HG03045 (cell line): ENCODE data around the gene CFAP99.
A peak's percentile ranks its signal among the peaks of the same experiment; 100 is the strongest.
"Not testable (repeated sequence)": the region's sequence is repeated elsewhere in the genome, so short reads cannot be mapped to it uniquely, and the experiment has no call there.

ENCODE experiments used
- ATAC-seq: cut with Tn5 transposase; IDR thresholded peaks from one replicate; pipeline ENCODE4 v1.9.1; 2021; ENCODE audit warnings: mild to moderate bottlenecking, moderate library complexity; ENCODE audit not compliant: unreplicated experiment

Gene CFAP99

DNA sequence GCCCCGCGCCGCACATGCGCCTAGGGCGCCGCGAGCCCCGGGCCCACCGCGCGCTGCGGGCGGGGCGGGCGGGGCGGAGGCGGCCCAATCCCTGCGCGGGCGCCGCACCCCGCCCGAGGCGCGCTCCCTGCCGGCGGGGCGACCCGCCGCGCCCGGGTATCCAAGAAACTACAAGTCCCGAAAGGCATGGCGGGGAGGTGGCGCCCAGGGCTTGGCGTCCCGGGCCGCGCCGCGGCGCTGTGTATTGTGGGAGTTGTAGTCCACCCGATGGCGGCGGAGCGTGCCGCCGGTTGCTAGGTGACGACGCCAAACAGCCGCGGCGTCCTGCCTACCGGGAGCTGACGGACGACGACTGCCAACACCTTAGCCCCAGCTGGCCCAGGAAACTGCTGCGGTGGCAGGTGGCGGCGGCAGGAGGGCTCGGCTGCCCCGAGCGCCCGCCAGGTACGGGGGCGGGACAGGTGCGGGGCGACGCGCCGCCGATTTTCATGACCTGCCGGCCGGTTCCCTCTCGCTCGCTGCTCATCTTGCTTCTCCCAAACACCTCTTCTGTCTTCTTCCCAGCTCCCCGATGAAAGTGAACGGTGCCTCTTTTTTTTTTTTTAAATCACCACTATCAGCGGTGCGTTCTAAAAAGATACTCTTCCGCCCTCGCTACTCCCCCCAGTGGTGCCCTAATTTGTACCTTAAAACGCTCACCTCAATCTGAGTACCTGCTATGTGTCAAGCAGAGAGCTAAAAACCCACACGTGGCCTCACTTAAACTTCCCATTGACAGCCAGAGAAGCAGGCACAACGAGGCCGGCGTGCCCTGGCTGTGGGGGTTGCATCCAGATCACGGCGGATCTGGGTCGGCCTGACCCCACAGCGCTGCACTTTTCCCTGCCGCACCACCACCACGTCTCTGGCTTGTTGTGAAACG lies at the start of gene CFAP99:
TSS of gene CFAP99 (plus strand) at position 306 of the 922 bp plus-strand sequence.
- ATAC-seq, result peak; percentile 88

DNA sequence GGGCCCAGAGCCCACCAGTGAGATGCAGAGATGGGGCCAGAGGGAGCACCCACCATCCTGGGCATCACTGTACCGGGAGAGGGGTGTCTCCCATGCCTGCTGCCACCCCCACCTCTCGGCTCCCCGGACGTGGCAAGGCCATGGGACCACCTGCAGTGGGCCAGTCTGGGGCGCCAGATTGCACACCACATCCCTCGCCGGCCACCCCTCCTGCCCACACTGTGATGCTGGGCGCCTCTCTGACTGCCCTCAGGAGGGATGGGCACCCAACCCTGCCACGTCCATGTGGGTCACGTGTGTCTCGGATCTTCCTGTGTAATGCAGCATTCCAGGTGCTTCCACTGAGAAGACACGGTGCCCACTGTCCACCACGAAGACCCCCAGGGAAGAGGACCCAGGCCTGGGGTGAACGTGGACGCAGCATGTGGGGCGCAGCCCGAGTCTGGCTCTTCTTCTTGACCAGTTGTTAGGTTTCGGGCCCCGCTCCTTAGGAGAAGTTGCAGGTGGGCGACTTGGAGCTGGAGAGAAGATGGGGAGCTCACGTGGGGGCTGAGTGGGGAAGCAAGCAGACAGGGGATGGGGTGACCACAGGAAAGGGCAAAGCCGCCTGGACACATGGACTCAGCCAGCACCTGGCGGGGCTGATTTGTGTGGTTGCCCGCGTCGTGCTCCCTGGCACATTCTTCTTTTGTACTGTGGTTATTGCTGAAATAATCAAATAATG lies 48.0 kb upstream of the CFAP99 start:
- no peak for ATAC-seq

GRCh38 chr4:2371765-2372487 lies 46.8 kb upstream of the CFAP99 start:
- no peak for ATAC-seq

DNA sequence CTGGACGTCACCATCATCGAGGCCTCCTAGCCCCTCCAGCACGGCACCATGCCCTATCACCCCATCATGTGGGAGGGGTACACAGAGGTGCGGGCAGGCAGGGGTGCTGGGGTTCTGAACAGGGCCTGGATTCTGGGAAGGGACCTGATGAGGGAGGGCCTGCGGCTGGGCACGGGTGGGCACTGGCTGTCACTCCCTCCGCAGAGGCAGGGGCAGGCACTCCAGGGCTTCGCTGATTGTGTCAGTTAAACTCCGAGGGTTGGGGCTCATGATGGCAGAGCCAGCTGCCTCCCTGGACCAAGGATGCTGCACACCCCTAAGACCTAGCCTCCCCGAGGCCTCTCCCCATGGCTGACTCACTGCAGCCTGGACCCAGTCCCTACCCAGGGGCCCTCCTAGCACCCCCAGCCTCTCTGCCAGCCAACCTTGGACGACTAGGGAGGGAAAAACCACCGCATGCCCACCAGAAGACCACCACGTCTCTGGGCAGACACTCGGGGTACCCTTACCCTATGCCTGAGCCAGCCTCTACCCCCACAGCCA lies 46.2 kb upstream of the CFAP99 start:
- ATAC-seq, result no peak

- ATAC-seq, result no peak
These were observed 45.2 kb upstream of the CFAP99 start for GRCh38 chr4:2373532-2373931.

DNA sequence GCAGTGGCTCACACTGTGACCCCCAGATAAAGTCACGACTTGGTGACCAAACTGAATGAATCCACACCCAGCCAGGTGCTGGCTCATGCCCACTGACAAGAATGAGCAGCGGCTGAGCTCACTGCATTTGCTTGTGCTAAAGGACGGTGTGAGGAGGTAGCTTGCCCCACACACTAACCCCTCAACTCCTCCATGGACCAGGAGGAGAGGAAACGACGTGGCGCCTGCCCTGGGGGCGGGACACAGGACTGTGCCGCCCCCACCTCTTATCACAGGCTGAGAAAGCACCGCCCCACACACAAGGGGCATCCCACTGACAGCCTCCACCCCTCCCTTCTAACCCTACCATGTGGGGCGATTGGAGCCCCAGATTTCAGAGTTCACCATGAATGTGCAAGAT lies 43.3 kb upstream of the CFAP99 start:
- no peak for ATAC-seq

GRCh38 chr4:2377241-2377640 lies 41.5 kb upstream of the CFAP99 start:
- ATAC-seq, result no peak

- no peak for ATAC-seq
These were observed 40.4 kb upstream of the CFAP99 start for GRCh38 chr4:2378401-2378800.

GRCh38 chr4:2378898-2379297 lies 39.9 kb upstream of the CFAP99 start:
- no peak for ATAC-seq

DNA sequence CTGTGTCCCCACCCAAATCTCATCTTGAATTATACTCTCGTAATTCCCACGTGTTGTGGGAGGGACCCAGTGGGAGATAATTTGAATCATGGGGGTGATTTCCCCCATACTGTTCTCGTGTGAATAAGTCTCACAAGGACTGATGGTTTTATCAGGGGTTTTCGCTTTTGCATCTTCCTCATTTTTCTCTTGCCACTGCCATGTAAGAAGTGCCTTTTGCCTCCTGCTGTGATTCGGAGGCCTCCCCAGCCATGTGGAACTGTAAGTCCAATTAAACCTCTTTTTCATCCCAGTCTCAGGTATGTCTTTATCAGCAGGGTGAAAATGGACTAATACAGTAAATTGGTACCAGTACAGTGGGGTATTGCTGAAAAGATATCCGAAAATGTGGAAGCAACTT lies 38.2 kb upstream of the CFAP99 start:
- not testable (repeated sequence) for ATAC-seq

DNA sequence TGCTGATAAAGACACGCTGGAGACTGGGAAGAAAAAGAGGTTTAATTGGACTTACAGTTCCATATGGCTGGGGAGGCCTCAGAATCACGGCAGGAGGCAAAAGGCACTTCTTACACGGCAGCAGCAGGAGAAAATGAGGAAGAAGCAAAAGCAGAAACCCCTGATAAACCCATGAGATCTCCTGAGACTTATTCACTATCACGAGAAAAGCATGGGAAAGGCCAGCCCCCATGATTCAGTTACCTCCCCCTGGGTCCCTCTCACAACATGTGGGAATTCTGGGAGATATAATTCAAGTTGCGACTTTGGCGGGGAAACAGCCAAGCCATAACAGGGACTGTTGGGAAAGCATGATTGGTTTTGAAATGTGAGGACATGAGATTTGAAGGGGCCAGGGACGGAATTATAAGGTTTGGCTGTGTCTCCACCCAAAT lies 36.0 kb upstream of the CFAP99 start:
- not testable (repeated sequence) for ATAC-seq

DNA sequence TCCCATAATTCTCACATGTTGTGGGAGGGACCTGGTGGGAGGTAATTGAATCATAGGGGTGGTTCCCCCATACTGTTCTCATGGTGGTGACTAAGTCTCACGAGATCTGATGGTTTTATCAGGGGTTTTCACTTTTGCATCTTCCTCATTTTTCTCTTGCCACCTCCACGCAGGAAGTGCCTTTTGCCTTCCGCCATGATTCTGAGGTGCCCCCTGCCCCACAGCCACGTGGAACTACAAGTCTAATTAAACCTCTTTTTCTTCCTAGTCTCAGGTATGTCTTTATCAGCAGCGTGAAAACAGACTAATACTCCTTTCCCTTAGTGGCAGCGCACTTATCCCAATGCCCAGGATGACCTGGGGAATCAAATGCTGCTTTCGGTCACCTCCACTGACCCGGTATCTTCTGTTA lies 35.5 kb upstream of the CFAP99 start:
- not testable (repeated sequence) for ATAC-seq

DNA sequence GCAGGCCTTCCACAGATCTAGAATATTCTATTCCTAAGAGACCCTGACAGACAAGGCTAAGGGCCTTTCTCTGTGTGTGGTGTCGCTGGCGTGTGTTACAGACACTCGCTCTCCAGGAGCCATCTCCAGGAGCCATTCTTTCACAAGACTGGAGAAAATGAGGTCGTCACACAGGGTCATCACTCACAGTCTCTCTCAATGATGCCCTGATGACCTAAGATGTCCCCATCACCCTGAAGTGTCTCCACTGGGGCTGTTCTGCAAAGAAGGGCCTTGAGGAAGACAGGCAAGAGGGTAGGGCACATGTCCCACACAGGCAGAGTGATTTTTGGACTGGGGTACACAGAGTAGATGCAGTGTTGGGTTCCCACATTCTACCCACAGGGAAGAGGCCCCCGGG lies 35.0 kb upstream of the CFAP99 start:
- no peak for ATAC-seq

GRCh38 chr4:2384245-2384644 lies 34.5 kb upstream of the CFAP99 start:
- ATAC-seq, result no peak

- no peak for ATAC-seq
These were observed 33.2 kb upstream of the CFAP99 start for GRCh38 chr4:2385516-2385915.

GRCh38 chr4:2386717-2387116 lies 32.0 kb upstream of the CFAP99 start:
- no peak for ATAC-seq

DNA sequence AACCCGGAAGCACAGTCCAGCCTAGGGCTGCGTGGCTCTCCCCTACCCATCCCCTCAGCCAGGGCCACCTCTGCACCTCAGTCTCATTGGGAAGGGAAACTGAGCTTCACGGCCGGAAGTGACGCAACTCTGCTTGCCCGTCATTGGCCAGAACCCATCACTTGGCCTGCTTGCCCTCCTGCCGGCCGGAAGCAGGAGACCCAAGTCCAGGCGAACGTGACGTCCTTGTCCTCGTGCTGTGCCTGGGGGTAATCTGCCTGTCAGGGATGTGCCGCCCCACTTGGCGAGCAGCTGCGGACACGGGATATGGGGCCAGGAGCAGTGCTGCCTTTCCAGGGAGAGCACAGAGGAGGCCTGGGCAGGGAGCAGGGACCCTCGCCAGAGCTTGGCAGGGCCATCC lies 31.5 kb upstream of the CFAP99 start:
- no peak for ATAC-seq

DNA sequence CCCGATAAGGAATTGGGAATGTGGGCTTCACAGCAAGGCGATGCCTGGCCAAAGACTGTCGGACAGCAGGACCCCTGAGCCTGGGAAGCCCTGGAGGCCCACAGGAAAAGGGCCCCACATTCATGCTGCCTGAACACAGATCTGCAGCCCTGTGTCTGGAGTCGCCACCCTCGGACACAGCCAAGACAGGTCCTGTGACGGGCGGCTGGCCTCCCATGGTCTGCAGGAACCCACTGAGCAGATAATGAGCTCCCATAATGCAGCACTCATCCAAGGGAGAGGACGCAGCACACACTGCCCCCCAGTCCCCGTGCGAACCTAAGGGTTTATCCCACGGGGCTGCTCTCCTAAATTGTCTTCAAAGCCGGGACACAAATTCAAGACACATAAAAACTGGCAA lies 30.9 kb upstream of the CFAP99 start:
- no peak for ATAC-seq

DNA sequence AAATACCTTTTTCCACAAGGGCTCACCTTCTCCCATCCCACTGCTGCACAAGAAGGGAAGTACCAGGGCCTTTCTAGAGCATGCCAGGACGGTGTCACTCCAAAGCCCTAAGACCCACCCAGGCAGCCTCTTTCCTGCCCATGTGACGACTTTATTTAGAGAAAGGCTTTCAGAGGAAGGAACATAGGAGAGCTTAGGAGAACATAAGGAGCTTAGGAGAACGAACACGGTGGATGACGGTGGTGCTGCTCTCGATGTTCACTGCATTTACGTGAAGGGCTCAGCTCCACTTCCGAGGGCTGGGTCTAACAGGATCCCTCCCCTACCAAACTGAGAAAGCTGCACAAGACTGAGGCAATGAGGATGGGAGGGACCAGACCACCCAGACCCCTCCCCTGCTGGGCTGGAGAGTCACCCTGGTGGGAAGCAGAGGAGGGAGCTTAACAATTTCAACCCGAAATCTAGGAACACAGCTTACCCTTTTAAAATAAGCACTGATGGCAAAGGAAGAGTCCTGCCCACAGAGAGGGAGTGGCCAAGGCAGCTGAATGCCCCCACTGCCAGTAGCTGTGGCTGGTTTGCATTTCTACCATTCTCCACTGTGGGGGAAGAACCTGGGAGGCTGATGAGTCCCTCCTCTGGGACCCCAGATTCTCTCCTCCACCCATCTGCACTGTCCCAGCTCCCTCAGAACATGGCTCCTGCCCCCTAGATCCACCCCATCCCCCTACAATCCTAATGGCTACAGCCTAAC lies 30.1 kb upstream of the CFAP99 start:
- ATAC-seq, result no peak

GRCh38 chr4:2389691-2390090 lies 29.1 kb upstream of the CFAP99 start:
- ATAC-seq, result no peak
